ENCODE measurements around the gene FKBP6.
A peak's percentile ranks its signal among the peaks of the same experiment; 100 is the strongest.
"Not testable (repeated sequence)": the region's sequence is repeated elsewhere in the genome, so short reads cannot be mapped to it uniquely, and the experiment has no call there.

The FKBP6 gene

DNA sequence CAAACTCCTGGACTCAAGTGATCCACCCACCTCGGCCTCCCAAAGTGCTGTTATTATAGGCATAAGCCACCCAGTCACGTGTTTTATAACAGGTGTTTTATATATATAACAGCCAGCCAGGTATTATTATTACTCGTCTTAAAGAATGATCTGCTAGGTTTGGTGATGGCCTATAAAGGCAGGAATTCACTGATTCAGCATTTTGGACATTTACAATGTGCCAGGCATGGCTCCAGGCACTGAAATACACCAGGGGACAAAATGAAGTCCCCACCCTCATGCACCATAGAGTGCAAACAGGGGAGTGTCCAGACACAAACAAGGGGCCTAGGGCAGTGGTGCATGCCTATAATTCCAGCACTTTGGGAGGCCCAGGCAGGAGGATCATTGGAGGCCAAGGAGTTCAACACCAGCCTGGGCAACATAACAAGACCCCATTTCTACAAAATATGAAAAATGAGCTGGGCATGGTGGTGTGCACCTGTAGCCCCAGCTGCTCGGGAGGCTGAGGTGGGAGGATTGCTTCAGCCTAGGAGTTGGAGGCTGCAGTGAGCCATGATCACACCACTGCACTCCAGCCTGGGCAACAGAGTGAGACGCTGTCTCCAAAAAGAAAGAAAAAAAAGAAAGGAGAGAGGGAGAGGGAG lies 4.4 kb upstream of the FKBP6 start:
- DNase-seq: not testable (repeated sequence)

- DNase-seq: peak in 50 of 58 donors; percentile 4 to 67 (median 31)
Measured at GRCh38 chr7:73324081-73324845, 3.7 kb upstream of the FKBP6 start.

DNA sequence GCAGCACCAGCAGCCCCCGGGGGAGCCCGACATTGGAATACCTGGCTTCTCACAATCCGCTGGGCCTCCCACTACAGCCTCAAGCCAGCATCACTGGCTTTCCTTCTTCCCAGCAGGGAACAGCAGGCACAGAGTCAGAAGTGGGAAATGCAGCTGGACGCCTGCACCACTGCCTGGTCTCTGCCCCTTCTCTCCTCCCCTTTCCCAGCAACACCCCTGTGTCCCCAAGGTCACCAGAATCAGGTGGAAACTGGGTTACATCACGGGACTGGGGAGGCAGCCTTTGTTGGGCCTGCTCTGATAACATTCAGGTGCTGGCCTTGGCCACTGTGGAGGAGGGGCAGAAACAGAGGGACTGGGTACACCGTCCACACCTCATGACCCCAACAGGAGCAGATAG lies 2.5 kb upstream of the FKBP6 start:
- not testable (repeated sequence) for DNase-seq

- DNase-seq: not testable (repeated sequence)
Measured at GRCh38 chr7:73327449-73327848, 512 bp upstream of the FKBP6 start.

GRCh38 chr7:73328696-73329095 lies 735 bp downstream of the FKBP6 start:
- no peak for DNase-seq

GRCh38 chr7:73329861-73330581 lies 2.1 kb downstream of the FKBP6 start:
- DNase-seq: peak in 2 of 58 donors; percentile 2 to 11

- DNase-seq: no peak
Measured at GRCh38 chr7:73330772-73331171, 2.8 kb downstream of the FKBP6 start.

DNA sequence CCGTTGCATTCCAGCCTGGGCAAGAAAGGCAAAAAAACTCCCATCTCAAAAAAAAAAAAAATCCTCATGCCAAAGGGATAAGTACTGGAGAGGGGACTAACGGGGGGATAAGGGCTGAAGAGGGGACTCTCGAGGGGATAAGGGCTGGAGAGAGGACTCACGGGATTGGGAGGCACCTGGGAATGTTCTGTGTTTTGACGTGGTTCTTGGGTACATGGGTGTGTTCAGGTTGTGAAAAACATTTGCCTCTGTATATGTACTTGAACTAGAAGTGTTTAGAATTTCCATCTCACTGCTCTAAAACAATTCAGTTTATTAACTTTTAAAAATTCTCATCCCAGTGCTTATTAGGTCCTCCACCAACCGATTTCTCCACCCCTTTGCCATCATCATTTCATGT lies 4.5 kb downstream of the FKBP6 start:
- no peak for DNase-seq

- DNase-seq: no peak
Measured at GRCh38 chr7:73338321-73338720, 10.4 kb downstream of the FKBP6 start.

- no peak for DNase-seq
Measured at GRCh38 chr7:73340514-73340913, 12.6 kb downstream of the FKBP6 start.

GRCh38 chr7:73341877-73342276 lies 13.9 kb downstream of the FKBP6 start:
- no peak for DNase-seq

DNA sequence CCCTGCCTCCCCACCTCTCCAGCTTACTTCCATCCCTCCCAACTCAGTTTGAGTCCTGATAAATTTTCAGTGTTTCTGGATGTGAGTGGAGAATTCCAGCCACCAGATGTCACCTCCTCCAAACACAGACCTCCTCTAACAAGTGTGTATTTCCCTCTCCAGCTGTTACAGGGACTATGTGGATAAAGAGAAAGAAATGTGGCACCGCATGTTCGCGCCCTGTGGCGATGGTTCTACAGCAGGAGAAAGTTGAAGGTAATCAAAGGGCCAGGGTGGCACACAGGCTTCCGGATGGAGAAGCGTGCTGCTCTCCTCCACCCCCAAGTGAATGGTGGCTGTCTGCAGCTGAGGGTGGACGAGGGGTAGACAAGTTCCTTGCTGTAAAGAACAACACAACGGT lies 14.7 kb downstream of the FKBP6 start:
- peak in 10 of 58 donors; percentile 1 to 24 (median 8) for DNase-seq

DNA sequence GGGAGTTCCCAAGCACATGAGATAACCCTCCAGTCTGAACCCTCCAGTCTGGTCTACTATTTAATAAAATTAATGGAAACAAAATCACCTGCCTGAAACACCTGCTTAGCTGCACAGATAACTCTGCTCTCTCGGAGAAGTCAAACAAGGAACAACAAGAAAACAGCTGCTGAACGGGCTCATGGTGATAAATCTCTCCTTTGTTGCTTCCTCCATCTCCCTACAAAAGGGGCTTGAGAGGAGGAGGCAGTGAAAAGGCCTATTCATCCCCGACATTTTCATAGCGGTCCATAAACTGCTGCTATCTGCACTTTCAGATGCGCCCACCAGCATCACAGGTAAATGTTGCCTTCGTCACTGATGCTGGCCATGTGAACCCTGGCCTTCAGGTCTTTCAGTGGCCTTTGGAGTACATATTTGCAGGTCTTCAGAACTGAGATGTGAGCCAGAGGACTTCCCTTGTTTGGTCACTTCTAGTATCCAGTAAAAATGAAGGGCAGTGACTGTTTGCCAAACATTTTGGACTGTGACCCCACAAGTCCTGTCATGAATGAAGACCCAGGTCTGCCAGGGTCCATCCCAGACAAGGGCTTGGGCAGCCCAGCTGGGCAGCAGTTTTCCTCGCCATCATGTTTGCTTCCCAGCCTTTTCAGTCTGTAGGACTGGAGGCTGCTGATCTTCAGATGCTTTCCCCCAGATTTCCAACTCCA lies 15.9 kb downstream of the FKBP6 start:
- peak in 1 of 58 donors; percentile 6 for DNase-seq

GRCh38 chr7:73345538-73345937 lies 17.6 kb downstream of the FKBP6 start:
- no peak for DNase-seq

DNA sequence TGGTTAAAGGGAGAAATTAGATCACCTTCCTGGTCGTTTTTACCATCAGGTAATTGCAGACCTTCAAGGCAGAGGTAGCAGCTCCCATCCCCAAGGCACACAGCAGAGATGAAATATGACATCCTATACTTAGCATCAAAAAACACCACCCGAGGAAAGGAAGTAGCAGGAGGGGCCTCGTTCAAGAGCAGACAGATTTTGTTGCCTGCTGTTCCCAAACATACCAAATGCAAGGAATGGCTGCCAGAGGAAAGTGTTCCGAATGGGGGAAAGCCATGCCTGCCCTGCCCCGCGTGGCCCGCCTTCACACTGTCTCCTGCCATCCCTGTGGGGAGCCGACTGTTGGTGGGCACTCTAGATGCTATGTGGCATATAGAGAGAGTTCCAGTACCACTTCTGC lies 18.0 kb downstream of the FKBP6 start:
- DNase-seq: peak in 1 of 58 donors; percentile 13

DNA sequence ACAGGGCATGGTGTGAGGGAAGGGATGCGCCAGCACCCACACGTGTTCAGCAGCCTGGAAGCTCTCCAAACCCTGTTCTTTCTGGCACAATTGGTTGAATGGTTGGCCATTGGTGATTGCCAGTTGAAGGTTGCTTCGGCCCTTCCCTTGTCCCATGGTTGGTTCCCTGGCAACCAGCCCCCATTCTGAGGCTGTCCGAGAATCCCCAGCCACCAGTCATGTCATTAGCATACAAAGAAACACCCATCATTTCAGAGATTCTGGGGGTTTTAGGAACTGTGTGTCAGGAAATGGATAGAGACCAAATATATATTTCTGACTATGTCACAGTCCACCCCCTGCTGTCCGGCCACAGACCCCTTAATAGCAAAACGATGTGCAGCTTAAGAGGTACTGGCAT lies 21.8 kb downstream of the FKBP6 start:
- DNase-seq: no peak

- DNase-seq: no peak
Measured at GRCh38 chr7:73350306-73351068, 22.5 kb downstream of the FKBP6 start.

DNA sequence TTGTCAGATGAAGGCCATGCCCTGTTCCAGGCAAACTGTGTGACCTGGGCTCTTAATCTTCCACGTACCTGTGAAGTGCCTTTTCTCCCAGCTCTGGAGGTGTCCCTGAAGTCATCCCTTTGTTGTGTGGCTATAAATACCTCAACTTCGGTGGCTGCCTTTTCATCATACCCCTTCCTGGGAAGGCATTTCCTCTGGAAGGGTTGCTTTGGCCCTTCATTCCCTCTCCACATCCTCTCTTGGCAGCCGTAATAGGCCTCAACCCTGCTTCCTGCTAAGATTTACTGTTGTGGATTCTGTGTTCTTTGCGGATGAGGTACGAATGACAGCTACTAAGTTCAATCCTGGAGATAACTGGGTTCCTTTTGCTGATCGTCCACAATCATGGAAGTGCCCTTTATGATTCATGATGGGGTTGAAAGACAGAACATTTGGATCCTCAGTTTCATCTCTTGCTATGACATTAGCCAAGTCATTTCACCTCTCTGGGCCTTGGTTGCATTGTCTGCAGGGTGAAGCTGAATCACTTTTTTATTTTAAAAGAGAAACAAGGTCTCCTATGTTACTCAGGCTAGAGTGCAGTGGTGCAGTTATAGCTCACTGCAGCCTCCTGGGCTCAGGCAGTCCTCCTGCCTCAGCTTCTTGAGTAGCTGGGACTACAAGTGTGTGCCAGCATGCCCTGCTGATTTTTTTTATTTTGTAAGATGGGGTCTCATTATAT lies 23.6 kb downstream of the FKBP6 start:
- DNase-seq: no peak

- DNase-seq: no peak
Measured at GRCh38 chr7:73352784-73353183, 24.8 kb downstream of the FKBP6 start.

DNA sequence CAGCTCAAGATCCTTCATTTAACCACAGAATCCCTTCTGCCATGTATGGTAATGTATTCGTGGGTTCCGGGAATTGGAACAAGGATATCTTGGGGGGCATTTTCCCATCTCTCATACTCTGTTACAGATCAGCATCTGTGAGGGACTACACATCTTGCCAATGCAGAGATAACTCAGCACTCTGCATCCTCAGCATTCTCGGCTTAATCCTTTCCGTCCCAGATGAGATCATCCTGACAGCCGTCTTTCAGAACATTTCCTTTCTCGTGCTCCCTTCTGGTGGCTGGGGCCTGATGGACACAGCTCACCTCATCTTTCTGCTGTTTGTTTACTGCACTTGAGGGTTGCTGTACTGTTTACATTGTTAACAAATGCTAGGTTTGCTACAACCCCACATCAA lies 25.3 kb downstream of the FKBP6 start:
- DNase-seq: no peak

Measured in anterior cingulate cortex (tissue), 58 donors.